Glomerular visceral epithelial cell (primary cell): ENCODE measurements around the gene EIF4B.

Experiments used
- DNase-seq: peaks from one replicate; pipeline ENCODE4 v3.0.0-alpha.2; 2016; ENCODE audit errors: extremely low spot score

Gene EIF4B

DNA sequence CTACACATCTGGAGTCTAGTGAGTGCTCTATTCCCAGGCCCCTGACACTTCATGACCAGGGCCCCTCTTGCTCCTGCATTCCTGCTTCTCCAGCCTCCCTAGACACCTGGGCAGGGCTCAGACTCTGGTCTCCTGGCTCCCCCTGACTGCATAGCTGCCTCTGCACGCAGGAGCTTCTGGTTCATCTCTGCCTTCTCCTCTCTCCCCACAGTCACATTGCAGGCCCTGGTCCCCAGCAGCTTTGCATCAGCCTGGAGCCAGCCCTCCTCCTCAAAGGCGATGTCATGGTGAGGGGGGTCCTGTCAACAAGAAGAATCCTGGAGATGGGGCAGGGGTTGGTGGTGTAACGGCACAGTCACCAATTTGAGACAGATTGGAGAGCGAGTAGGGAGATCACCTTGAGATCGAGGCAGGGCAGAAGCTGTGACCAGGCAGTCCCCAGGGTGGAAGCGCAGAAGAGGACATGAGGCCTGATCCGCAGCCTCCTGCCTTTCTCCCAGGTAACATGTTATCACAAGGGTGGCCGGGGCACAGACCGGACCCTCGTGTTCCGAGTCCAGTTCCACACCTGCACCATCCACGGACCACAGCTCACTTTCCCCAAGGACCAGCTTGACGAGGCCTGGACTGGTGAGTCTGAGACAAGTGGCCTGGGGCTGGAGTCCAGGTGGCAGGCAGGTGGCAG, 51.7 kb downstream of the EIF4B start:
- no peak for DNase-seq

DNA sequence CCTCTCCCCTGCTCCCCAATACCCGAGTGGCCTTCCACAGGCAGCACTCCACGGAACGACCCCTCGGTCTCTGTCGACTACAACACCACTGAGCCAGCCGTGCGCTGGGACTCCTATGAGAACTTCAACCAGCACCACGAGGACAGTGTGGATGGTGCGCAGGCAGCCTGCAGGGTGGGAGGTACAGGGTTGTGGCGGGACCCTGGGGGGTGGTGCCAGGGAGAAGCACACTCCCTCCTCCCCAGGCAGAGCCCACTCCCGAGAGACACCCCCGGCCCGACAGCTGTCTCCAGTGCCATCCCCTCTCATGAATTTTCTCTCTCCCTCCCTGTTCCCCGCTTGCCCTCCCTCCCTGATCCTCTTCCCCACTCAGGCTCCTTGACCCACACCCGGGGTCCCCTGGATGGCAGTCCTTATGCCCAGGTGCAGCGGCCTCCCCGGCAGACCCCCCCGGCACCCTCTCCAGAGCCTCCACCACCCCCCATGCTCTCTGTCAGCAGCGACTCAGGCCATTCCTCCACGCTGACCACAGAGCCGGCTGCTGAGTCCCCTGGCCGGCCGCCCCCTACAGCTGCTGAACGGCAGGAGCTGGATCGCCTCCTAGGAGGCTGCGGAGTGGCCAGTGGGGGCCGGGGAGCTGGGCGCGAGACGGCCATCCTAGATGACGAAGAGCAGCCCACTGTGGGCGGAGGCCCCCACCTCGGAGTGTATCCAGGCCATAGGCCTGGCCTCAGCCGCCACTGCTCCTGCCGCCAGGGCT, 52.6 kb downstream of the EIF4B start:
- DNase-seq: no peak

DNA sequence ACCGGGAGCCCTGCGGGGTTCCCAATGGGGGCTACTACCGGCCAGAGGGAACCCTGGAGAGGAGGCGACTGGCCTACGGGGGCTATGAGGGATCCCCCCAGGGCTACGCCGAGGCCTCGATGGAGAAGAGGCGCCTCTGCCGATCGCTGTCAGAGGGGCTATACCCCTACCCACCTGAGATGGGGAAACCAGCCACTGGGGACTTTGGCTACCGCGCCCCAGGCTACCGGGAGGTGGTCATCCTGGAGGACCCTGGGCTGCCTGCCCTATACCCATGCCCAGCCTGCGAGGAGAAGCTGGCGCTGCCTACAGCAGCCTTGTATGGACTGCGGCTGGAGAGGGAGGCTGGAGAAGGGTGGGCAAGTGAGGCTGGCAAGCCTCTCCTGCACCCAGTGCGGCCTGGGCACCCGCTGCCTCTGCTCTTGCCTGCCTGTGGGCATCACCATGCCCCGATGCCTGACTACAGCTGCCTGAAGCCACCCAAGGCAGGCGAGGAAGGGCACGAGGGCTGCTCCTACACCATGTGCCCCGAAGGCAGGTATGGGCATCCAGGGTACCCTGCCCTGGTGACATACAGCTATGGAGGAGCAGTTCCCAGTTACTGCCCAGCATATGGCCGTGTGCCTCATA, 53.3 kb downstream of the EIF4B start:
- no peak for DNase-seq

DNA sequence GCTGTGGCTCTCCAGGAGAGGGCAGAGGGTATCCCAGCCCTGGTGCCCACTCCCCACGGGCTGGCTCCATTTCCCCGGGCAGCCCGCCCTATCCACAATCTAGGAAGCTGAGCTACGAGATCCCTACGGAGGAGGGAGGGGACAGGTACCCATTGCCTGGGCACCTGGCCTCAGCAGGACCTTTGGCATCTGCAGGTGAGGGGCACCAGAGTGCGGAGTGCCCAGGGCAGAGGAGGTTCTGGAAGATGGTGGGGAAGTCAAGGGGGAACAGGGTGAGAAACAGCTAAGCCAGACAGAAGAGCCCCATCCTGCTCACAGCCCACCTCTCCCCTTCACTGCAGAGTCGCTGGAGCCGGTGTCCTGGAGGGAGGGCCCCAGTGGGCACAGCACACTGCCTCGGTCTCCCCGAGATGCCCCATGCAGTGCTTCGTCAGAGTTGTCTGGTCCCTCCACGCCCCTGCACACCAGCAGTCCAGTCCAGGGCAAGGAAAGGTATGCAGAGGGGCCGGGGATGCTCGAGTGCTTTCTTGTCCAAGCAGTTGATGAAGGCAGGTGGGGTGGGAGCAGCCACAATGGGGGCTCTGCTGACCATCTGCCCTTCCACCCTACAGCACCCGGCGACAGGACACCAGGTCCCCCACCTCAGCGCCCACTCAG, 53.9 kb downstream of the EIF4B start:
- DNase-seq: no peak

DNA sequence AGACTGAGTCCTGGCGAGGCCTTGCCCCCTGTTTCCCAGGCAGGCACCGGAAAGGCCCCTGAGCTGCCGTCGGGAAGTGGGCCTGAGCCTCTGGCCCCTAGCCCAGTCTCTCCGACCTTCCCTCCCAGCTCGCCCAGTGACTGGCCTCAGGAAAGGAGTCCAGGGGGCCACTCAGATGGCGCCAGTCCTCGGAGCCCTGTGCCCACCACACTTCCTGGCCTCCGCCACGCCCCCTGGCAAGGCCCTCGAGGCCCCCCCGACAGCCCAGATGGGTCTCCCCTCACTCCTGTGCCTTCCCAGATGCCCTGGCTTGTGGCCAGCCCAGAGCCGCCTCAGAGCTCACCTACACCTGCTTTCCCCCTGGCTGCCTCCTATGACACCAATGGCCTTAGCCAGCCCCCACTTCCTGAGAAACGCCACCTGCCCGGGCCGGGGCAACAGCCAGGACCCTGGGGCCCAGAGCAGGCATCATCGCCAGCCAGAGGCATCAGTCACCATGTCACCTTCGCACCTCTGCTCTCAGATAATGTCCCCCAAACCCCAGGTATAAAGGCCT, 54.5 kb downstream of the EIF4B start:
- DNase-seq: no peak

DNA sequence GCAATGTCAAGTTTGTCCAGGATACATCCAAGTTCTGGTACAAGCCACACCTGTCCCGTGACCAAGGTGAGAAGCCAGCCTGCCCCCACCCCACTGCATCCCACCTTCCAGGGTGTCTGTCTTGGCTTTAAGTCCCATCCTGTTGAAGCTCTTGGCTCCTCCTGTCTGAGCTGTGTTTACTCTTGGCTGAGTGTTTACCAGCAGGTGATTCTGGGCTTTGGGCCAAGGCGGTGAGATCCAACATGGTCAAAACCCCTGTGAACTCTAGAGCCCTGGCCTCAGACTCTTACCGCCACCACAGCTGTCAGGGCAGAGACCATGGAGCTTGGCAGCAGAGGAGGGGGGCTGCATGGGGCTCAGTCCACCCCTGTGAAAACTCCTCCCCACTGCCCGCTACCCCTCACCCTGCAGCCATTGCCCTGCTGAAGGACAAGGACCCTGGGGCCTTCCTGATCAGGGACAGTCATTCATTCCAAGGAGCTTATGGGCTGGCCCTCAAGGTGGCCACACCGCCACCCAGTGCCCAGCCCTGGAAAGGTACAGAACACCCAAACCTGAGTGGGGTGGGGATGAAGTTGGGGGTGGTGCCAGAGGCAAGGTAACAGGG, 55.3 kb downstream of the EIF4B start:
- no peak for DNase-seq

DNA sequence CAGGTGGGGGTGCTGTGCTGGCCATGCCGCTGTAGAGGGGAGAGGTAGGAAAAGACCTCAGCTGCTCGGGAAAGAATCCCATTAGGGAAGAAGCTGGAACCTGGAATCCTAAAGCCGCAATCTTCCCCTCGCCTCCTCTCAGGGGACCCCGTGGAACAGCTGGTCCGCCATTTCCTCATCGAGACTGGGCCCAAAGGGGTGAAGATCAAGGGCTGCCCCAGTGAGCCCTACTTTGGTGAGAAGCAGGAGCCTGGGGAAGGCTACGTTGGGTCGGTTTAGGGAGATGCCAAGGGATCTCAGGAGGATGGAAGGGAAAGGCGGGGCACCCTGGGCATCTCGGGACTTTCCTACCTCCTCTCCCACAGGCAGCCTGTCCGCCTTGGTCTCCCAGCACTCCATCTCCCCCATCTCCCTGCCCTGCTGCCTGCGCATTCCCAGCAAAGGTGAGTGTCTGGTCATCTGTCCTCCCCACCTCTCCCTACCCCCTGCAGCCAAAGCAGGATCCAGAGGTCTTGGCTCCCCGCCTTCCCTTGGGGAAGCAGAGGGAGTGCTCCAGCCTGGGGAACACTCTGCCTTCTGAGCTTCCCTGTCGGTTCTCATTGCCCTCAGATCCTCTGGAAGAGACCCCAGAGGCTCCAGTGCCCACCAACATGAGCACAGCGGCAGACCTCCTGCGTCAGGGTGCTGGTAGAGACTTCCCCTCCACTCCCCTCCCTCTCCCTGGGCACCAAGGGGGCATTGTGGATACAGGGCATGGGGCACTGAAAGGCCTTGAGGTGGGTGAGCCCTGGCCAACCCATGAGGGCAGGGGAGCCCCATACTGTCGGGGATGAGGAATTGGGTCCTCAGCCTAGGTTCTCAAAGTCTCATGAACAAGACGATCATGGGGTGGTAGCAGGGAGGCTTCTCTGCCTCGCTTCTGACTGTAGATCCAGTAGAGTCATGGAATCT, 56.0 kb downstream of the EIF4B start:
- no peak for DNase-seq

DNA sequence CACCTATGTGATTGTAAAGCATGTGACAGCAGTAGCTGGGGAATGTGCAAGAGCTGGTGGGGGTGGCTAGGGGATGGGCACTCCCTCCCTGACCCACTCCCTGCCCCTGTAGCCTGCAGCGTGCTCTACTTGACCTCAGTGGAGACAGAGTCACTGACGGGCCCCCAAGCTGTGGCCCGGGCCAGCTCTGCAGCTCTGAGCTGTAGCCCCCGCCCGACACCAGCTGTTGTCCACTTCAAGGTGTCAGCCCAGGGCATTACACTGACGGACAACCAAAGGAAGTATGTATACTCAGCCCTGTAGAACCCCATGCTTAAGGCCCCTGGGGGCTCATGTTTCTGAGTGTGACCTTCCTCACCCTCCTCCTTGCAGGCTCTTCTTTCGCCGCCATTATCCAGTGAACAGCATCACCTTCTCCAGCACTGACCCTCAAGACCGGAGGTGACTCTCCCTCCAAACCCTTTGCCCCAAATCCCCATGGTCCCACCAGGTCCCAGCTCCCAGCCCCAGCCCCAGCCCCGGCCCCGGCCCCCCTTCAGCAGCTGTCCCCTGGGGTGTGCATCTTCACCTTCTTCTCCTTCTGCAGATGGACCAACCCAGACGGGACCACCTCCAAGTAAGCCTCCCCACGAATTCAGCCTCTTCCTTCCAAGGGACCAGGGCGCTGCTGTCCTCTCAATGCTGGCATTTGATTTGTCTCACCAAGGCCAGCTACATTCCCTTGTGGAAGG, 56.9 kb downstream of the EIF4B start:
- no peak for DNase-seq

DNA sequence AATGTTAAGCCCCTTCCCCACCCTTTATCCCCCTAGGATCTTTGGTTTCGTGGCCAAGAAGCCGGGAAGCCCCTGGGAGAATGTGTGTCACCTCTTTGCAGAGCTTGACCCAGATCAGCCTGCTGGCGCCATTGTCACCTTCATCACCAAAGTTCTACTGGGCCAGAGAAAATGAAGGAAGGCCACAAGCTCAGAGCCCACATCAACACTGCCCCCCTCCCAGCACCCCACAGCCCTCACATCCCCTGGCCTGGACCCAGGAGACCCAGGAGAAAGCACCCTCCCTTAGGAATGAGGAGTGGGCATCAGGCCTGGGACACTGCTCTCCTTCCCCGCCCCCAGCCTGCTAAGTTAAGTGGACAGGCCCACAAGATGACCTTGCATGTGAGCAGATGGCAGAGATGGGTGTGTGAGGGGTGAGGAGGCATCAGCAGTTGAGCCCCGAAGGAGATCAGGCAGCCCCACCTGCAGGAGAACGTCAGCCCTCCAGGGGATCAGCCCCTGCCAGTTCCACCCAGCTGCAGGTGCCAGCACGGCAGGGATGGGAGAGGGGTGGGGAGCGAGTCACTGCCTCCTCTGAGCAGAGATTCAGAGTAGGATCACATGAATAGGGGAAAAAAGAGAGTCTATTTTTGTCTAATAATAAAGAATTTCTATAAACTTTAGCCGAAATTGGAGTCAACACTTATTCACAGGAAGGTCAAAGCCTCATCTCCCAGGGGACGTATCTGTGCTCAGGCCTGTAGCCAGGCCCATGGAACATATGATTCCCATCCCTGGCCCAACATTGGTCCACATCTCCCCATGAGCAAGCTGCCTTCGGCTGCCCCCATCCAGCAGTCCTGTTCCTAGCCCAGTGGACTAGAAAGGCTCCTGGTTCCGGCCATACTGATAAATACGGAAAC, 57.7 kb downstream of the EIF4B start:
- DNase-seq: peak; percentile 45

DNA sequence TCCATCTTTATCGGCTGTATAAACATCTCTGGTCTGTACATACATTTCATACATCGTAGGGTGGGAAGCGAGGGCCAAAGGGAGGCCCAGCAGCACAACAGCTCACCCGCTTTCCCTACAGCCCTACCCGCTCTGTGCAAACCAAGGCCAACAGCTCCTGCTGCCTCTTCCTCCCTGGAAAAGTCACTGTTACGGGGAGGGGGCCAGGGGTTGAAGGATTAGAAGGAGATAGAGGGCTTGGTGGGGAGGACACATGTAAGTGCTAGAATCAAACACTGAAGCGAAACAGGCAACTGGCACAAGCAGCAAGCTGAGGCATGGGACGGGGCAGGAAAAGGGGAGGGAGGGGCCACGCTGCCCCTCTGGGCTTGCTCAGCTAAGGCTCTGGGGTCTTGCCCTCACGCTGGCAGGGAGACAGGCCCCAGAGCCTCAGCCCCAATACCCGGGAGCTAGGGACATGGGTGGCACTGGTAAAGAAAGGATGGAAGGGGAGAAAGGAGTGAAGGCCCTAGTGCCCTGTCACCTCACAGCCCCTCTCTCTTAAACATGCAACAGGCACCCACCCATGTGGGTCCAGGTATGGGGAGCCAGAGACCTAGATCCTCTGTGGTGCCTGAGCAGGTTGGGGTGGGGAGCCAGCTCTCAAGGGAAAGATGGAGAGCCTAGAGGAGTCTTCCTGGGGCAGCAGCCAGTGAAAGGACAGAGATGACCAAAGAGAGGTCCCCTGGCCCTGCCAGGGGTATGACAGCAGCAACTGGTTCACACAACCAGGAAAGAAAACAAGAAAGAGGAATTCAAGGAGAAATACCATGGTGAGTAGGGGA, 58.6 kb downstream of the EIF4B start:
- no peak for DNase-seq

DNA sequence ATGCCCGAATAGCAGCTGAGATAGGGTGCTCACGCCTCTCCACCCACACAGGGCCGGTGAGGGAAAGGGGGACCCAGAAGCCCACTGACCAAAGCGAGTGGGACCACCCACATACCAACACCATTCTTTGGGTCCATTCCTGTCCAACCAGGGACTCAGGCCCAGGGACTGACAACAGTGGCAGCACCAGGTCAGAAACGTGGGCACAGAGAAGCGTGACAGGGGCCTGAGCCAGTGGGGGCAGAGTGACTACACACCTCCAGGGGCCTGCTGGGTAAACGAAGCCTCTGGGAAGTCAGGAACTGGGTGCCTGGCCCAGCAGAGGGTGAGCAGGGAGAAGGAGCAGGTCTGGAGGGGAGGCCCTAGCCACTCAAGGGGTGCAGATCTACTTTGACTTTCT, 59.2 kb downstream of the EIF4B start:
- DNase-seq: no peak

DNA sequence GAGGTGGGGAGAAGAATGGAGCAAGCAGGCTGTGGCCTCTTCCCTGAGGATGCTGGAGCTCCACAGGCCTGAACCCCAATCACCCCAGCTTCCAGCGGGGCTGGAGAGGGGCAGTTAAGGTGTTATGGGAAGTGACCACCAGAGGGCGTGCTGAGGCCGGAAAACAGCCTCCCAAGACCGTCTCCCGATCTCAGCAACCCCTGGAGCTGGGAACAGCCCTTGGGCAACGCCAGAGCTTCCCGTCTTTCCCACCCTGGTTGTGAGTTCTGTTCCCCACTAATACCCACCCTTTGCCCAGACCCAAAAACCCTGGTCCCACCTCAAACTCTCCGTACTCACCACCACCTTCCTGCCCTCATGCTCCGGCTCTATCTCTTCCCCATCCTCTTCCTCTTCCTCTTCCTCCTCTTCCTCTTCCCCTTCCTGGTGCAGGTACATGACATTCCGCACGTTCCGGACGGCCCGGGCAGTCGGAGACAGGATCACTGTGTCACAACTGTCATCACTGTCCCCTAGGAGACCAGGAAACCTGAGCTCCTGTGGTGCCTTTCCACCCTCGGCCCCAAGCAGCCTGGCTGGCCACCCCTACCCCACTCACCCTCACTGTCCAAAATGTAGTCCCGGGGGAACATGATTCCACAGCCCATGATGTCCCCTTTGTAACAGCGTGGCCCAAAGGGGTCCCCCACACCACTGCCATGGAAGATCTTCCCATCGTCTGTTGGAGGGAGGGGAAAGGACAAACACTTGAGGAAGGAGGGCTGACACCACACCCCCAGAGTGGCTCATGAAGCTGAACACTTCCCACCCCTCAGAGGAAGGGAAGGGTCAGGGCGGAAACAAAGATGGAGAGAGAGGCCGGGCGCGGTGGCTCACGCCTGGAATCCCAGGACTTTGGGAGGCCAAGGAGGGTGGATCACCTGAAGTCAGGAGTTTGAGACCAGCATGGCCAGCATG, 60.0 kb downstream of the EIF4B start:
- DNase-seq: peak; percentile 79

DNA sequence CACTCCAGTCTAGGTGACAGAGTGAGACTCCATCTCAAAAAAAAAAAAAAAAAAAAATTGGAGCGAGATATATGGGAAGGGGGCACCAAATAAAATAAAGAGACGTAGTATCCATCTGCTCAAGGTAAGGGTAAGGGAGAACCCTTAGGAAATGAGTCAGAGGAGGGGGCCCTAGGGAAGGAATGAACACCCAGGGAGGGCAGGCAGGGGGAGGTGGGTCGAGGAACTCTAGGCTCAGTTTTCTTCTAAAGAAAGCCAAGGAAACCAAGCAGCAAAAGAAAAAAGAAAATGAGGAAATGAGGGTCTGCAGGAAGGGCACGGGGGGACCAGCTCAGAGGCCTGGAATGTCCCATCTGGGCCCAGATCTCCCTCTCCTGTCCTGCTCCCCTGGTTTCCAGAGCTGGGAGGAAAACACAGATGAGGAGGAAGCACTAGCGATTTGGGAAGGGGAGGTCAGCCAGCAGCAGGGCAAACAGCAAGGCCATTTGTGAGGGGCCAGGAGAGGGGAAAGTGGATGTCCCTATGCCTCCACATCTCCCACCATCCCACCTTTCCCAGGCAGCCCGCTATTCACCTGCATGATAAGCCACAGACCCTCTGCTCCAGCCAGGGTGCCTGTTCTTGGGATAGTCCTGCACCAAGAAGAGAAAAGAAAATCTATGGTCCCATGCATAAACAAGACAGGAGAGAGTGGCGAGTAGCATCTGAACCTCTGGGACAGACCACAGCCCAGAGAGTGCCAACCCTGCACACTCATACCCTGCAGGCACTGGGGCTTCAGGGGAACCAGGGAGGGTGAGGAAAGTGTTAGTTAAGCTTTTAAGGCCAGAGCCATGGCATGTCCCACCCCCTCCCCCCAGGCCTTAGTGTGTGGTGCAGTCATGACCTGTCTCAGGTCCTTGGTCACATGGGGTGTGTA, 61.1 kb downstream of the EIF4B start:
- DNase-seq: no peak

DNA sequence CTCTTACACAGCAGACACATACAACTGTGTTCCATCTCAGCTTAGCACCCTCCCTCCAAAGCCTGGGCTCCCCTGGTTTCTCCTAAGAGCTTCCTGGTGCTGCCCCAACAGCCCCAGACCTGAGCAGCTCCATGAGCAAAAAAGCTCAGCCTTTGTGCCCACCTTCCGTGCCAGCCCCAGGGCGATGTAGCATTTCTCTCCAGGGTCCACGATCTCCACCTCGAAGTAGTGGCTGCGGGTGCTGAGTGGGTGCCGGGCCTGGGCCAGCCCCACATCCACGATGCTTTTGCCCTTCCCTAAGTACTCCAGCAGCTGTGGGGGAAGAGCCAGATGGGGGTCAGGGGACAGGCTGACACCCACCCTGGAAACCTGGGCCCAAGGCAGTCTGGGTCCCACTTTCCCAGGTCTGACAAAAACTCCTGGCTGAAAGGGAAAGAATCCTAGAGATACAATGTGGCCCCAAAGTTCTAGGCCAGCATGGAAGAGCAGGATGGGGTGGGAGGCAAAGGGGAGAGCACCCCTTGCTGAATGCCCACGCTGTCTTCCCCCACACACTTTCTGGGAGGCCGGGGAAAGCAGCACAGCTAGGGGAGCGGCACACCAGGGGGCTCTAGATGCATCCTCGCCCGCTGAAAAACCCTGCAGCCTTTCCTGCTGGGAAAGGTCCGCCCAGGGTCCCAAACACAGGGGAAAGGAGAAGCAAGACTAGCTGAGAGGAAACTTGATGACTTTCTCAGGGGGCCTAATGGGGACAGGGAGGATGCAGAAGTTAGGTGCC, 61.9 kb downstream of the EIF4B start:
- no peak for DNase-seq
